Measurements from ENCODE around the gene TIMM10.

DNA sequence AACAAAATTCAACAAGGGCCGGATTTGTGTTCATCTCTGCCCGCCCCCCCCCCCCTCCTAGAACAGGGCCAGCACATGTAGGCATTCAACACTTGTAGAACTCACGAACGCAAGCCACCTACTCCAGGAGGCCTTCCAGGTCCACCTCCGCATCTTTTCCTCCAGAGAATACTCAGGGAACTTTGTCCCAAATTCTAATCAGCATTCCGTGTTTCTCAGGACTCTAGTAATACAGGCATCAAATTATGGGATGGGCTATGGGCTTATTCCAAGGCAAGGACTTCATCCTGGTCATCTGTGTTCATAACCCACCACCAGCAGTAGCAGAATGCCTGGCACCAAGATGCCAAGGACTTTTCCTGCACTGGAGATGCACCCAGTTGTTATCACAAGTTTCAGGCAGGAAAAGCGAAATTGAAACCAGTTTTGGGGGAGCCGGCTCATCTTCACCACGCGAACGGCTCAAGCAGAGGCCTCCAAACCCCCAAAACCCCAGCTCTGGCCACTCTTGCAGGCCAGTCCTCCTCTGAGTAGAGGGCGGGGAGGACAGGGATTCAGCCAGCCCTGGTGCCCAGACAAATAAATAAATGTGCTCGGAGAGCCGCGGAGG is 36.5 kb upstream of the TIMM10 start:
- TF ChIP-seq, protein P1, sequence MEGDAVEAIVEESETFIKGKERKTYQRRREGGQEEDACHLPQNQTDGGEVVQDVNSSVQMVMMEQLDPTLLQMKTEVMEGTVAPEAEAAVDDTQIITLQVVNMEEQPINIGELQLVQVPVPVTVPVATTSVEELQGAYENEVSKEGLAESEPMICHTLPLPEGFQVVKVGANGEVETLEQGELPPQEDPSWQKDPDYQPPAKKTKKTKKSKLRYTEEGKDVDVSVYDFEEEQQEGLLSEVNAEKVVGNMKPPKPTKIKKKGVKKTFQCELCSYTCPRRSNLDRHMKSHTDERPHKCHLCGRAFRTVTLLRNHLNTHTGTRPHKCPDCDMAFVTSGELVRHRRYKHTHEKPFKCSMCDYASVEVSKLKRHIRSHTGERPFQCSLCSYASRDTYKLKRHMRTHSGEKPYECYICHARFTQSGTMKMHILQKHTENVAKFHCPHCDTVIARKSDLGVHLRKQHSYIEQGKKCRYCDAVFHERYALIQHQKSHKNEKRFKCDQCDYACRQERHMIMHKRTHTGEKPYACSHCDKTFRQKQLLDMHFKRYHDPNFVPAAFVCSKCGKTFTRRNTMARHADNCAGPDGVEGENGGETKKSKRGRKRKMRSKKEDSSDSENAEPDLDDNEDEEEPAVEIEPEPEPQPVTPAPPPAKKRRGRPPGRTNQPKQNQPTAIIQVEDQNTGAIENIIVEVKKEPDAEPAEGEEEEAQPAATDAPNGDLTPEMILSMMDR (conservative IDR thresholded peaks at IDR 0.05) = no peak
- TF ChIP-seq EZH2 (IDR thresholded peaks at IDR 0.05; ENCODE audit: low read depth) = no peak

Measured in PC-9 (cell line).